HepG2 (cell line): ENCODE measurements around the gene NUDT13. TPM values are rescaled to one million over a fixed set of nuclear protein-coding genes. Genes with fewer than 3 reads are reported as not detected.

Experiments
- EED ChIP-seq: sonication (generic); formaldehyde crosslinking; IDR thresholded peaks from 2 replicates; pipeline ENCODE4 v1.5.0; 2020; ENCODE audit warnings: mild to moderate bottlenecking, missing genetic modification reagents
- ELF1 ChIP-seq: sonication (generic); formaldehyde crosslinking; IDR thresholded peaks from 2 replicates; pipeline ENCODE4 v1.4.0; 2020; ENCODE audit warnings: missing genetic modification reagents
- ETV5 ChIP-seq: IDR thresholded peaks from 2 replicates; pipeline ENCODE4 v1.6.1; 2018; ENCODE audit warnings: missing biosample characterization, missing genetic modification reagents, inconsistent platforms, borderline replicate concordance
- FIP1L1 ChIP-seq: fragments of 200-400 bp; formaldehyde crosslinking; IDR thresholded peaks from 2 replicates; pipeline ENCODE4 v1.6.1; 2018; ENCODE audit warnings: low read depth, mild to moderate bottlenecking, low read length, moderate library complexity, borderline replicate concordance; ENCODE audit not compliant: insufficient read depth
- KDM5A ChIP-seq: fragments of 200-600 bp; sonication (generic); IDR thresholded peaks from 2 replicates; pipeline ENCODE4 v1.7.0; 2018; ENCODE audit warnings: antibody characterized with exemption, mild to moderate bottlenecking, low read length, borderline replicate concordance
- MXD4 ChIP-seq: IDR thresholded peaks from 2 replicates; pipeline ENCODE4 v1.6.1; 2016; ENCODE audit warnings: mild to moderate bottlenecking, missing biosample characterization, missing genetic modification reagents
- POLR2G ChIP-seq: fragments of 200-400 bp; formaldehyde crosslinking; IDR thresholded peaks from 2 replicates; pipeline ENCODE4 v1.6.1; 2018; ENCODE audit warnings: mild to moderate bottlenecking, low read depth, low read length, moderate library complexity
- SIX1 ChIP-seq: sonication (generic); formaldehyde crosslinking; IDR thresholded peaks from 2 replicates; pipeline ENCODE4 v1.4.0; 2020; ENCODE audit warnings: missing genetic modification reagents, borderline replicate concordance
- SMC3 ChIP-seq: IDR thresholded peaks from 2 replicates; pipeline ENCODE4 v1.6.1; 2011; ENCODE audit warnings: low read length, improper control_type of control experiment
- SNAI1 ChIP-seq: sonication (generic); formaldehyde crosslinking; IDR thresholded peaks from 2 replicates; pipeline ENCODE4 v1.5.0; 2020; ENCODE audit warnings: mild to moderate bottlenecking, missing genetic modification reagents, borderline replicate concordance
- TAF1 ChIP-seq: sonication (generic); formaldehyde crosslinking; IDR thresholded peaks from 2 replicates; pipeline ENCODE4 v1.4.0; 2020; ENCODE audit warnings: missing genetic modification reagents
- THAP11 ChIP-seq: IDR thresholded peaks from 2 replicates; pipeline ENCODE4 v1.6.1; 2016; ENCODE audit warnings: missing biosample characterization, missing genetic modification reagents
- ZFY ChIP-seq: sonication (generic); formaldehyde crosslinking; IDR thresholded peaks from 2 replicates; pipeline ENCODE4 v1.4.0; 2020; ENCODE audit warnings: missing genetic modification reagents
- ZNF335 ChIP-seq: sonication (generic); formaldehyde crosslinking; IDR thresholded peaks from 2 replicates; pipeline ENCODE4 v1.4.0; 2020; ENCODE audit warnings: missing genetic modification reagents
- ZNF337 ChIP-seq: sonication (generic); formaldehyde crosslinking; IDR thresholded peaks from 2 replicates; pipeline ENCODE4 v1.5.1; 2020; ENCODE audit warnings: missing genetic modification reagents, low read depth, mild to moderate bottlenecking, borderline replicate concordance
- ZNF550 ChIP-seq: sonication (generic); formaldehyde crosslinking; IDR thresholded peaks from 2 replicates; pipeline ENCODE4 v1.4.0; 2020; ENCODE audit warnings: mild to moderate bottlenecking, missing genetic modification reagents, borderline replicate concordance
- ZNF790 ChIP-seq: sonication (generic); formaldehyde crosslinking; IDR thresholded peaks from 2 replicates; pipeline ENCODE4 v1.8.0; 2022; ENCODE audit warnings: missing genetic modification reagents, mild to moderate bottlenecking, borderline replicate concordance
- polyA plus RNA-seq, 8 experiments: library from polyadenylated mRNA; depleted of rRNA in 3 of 8; stranded (reverse) in 7 of 8; unstranded in 1 of 8; fragments of >200 nt; fragmentation: Illumina TruSeq in 4 of 8; extraction: Trizol in 4 of 8; gene quantifications; 2 replicates each; pipeline versions ENCODE4 v1.2.1 to v1.2.3, GENCODE V29; 2011 to 2016; ENCODE audit warnings: low read depth in 4 of 8, missing spikeins in 1 of 8, mixed read lengths in 1 of 8; ENCODE audit not compliant: insufficient read depth in 1 of 8
- total RNA-seq, 5 experiments: library from RNA; depleted of rRNA; stranded (reverse); fragments of >200 nt; fragmentation: Illumina TruSeq; extraction: Trizol; gene quantifications; 2 replicates each; pipeline ENCODE4 v1.2.3, GENCODE V29; 2016; ENCODE audit warnings: low read depth in 1 of 5
- TF ChIP-seq, protein P1 (sequence below): sonication (generic); formaldehyde crosslinking; IDR thresholded peaks from 2 replicates; pipeline ENCODE4 v1.9.0; 2021; ENCODE audit warnings: missing genetic modification reagents, mild to moderate bottlenecking, borderline replicate concordance
- TF ChIP-seq, protein P2 (sequence below): IDR thresholded peaks from 2 replicates; pipeline ENCODE4 v1.6.1; 2012; ENCODE audit warnings: inconsistent platforms
- TF ChIP-seq, protein P3 (sequence below): sonication (generic); formaldehyde crosslinking; conservative IDR thresholded peaks from 2 replicates; pipeline ENCODE4 v1.4.0; 2020; ENCODE audit warnings: missing genetic modification reagents
- TF ChIP-seq, protein P4 (sequence below): IDR thresholded peaks from 2 replicates; pipeline ENCODE4 v1.6.1; 2016; ENCODE audit warnings: missing biosample characterization, missing genetic modification reagents, low read depth
- TF ChIP-seq, protein P5 (sequence below): sonication (generic); formaldehyde crosslinking; conservative IDR thresholded peaks from 2 replicates; pipeline ENCODE4 v1.8.0; 2022; ENCODE audit warnings: mild to moderate bottlenecking, moderate library complexity, missing genetic modification reagents
- TF ChIP-seq, protein P6 (sequence below): sonication (generic); formaldehyde crosslinking; IDR thresholded peaks from 2 replicates; pipeline ENCODE4 v1.4.0; 2020; ENCODE audit warnings: missing genetic modification reagents

Gene NUDT13
- total and polyA plus RNA-seq, 2 of the 13 experiments (the other 11 are each of a cell fraction or from before 2014, with no cell fraction given), result 4.2 to 6.5 TPM

DNA sequence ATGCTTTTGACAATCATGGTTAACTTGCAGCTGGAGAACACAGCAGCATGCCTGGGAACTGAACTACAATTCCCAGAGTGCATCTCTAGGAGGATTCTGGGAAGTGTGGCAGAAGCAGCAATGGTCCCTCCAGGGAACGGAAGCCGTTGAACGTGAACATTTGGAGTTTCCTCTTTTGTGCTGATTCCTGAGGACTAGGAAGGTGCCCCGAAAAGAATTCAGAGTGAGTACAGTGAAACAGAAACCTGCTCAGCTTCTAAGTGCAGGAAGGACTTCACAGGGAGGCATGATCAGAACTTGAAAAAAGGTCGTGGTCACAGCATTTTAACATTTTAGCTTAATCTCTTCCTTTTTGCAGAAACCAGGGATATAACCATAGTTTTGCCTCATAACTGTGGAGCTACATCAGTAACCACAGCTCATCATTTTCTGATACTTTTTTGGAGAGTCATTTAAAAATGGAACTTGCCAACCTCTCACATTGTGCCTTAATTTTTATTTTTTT lies at the start of gene NUDT13 (continued):
- TF ChIP-seq ZNF790 (CRISPR knock-in tag) (no peak), ZFY (CRISPR knock-in tag) (peak; percentile 57), ZNF335 (CRISPR knock-in tag) (peak; percentile 82), THAP11 (CRISPR knock-in tag) (peak; percentile 100), ZNF337 (CRISPR knock-in tag) (peak; percentile 47; the same call in 1 of the 2 replicates), KDM5A (peak; percentile 60; the same call in 1 of the 2 replicates), SIX1 (peak; percentile 40; the same call in 1 of the 2 replicates), FIP1L1 (no peak), TAF1 (peak; percentile 71), ZNF550 (no peak), MXD4 (CRISPR knock-in tag) (0 out of 2 replicates have a peak, but pooled peaks have one; percentile 6), EED (no peak), SNAI1 (CRISPR knock-in tag) (no peak), POLR2G (peak; percentile 80), ETV5 (CRISPR knock-in tag) (peak; percentile 84), ELF1 (peak; percentile 99), SMC3 (no peak)
- TF ChIP-seq, protein P1, sequence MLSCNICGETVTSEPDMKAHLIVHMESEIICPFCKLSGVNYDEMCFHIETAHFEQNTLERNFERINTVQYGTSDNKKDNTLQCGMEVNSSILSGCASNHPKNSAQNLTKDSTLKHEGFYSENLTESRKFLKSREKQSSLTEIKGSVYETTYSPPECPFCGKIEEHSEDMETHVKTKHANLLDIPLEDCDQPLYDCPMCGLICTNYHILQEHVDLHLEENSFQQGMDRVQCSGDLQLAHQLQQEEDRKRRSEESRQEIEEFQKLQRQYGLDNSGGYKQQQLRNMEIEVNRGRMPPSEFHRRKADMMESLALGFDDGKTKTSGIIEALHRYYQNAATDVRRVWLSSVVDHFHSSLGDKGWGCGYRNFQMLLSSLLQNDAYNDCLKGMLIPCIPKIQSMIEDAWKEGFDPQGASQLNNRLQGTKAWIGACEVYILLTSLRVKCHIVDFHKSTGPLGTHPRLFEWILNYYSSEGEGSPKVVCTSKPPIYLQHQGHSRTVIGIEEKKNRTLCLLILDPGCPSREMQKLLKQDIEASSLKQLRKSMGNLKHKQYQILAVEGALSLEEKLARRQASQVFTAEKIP (CRISPR knock-in tag), result no peak
- TF ChIP-seq, protein P2, sequence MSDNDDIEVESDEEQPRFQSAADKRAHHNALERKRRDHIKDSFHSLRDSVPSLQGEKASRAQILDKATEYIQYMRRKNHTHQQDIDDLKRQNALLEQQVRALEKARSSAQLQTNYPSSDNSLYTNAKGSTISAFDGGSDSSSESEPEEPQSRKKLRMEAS, result peak; percentile 49
- TF ChIP-seq, protein P3, sequence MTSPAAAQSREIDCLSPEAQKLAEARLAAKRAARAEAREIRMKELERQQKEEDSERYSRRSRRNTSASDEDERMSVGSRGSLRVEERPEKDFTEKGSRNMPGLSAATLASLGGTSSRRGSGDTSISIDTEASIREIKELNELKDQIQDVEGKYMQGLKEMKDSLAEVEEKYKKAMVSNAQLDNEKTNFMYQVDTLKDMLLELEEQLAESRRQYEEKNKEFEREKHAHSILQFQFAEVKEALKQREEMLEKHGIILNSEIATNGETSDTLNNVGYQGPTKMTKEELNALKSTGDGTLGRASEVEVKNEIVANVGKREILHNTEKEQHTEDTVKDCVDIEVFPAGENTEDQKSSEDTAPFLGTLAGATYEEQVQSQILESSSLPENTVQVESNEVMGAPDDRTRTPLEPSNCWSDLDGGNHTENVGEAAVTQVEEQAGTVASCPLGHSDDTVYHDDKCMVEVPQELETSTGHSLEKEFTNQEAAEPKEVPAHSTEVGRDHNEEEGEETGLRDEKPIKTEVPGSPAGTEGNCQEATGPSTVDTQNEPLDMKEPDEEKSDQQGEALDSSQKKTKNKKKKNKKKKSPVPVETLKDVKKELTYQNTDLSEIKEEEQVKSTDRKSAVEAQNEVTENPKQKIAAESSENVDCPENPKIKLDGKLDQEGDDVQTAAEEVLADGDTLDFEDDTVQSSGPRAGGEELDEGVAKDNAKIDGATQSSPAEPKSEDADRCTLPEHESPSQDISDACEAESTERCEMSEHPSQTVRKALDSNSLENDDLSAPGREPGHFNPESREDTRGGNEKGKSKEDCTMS (CRISPR knock-in tag), result no peak
- TF ChIP-seq, protein P4, sequence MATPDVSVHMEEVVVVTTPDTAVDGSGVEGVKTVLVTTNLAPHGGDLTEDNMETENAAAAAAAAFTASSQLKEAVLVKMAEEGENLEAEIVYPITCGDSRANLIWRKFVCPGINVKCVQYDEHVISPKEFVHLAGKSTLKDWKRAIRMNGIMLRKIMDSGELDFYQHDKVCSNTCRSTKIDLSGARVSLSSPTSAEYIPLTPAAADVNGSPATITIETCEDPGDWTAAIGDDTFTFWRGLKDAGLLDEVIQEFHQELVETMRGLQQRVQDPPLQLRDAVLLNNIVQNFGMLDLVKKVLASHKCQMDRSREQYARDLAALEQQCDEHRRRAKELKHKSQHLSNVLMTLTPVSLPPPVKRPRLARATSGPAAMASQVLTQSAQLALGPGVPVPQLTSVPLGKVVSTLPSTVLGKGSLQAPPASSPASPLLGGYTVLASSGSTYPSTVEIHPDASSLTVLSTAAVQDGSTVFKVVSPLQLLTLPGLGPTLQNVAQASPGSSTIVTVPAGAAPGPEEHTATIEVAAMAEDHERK (CRISPR knock-in tag), result peak; percentile 76
- TF ChIP-seq, protein P5, sequence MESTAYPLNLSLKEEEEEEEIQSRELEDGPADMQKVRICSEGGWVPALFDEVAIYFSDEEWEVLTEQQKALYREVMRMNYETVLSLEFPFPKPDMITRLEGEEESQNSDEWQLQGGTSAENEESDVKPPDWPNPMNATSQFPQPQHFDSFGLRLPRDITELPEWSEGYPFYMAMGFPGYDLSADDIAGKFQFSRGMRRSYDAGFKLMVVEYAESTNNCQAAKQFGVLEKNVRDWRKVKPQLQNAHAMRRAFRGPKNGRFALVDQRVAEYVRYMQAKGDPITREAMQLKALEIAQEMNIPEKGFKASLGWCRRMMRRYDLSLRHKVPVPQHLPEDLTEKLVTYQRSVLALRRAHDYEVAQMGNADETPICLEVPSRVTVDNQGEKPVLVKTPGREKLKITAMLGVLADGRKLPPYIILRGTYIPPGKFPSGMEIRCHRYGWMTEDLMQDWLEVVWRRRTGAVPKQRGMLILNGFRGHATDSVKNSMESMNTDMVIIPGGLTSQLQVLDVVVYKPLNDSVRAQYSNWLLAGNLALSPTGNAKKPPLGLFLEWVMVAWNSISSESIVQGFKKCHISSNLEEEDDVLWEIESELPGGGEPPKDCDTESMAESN, result peak; percentile 15; the same call in 1 of the 2 replicates
- TF ChIP-seq, protein P6, sequence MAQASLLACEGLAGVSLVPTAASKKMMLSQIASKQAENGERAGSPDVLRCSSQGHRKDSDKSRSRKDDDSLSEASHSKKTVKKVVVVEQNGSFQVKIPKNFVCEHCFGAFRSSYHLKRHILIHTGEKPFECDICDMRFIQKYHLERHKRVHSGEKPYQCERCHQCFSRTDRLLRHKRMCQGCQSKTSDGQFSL (CRISPR knock-in tag), result no peak
